ENCODE data around the gene ZNF425.

ZNF425 gene

GRCh38 chr7:149161241-149161848, 35.2 kb upstream of the ZNF425 start:
- DNase-seq (ENCODE audit: extremely low read depth, low read depth), result no peak
- no peak for TF ChIP-seq CTCF (IDR thresholded peaks at IDR 0.05; ENCODE audit: low read depth, low read length)

- TF ChIP-seq CTCF (IDR thresholded peaks at IDR 0.05; ENCODE audit: low read depth, low read length), result no peak
- no peak for DNase-seq (ENCODE audit: extremely low read depth, low read depth)
Observed at GRCh38 chr7:149156898-149157297, 30.8 kb upstream of the ZNF425 start.

- no peak for TF ChIP-seq CTCF (IDR thresholded peaks at IDR 0.05; ENCODE audit: low read depth, low read length)
- DNase-seq (ENCODE audit: extremely low read depth, low read depth), result no peak
Observed at GRCh38 chr7:149154056-149154455, 27.9 kb upstream of the ZNF425 start.

- no peak for TF ChIP-seq CTCF (IDR thresholded peaks at IDR 0.05; ENCODE audit: low read depth, low read length)
Observed at GRCh38 chr7:149153346-149153745, 27.2 kb upstream of the ZNF425 start.

GRCh38 chr7:149150981-149151380, 24.9 kb upstream of the ZNF425 start:
- DNase-seq (ENCODE audit: extremely low read depth, low read depth), result no peak
- TF ChIP-seq CTCF (IDR thresholded peaks at IDR 0.05; ENCODE audit: low read depth, low read length), result no peak

More at GRCh38 chr7:149153346-149153745, 27.2 kb upstream of the ZNF425 start:
- no peak for DNase-seq (ENCODE audit: extremely low read depth, low read depth)

- no peak for TF ChIP-seq CTCF (IDR thresholded peaks at IDR 0.05; ENCODE audit: low read depth, low read length)
- DNase-seq (ENCODE audit: extremely low read depth, low read depth), result no peak
Observed at GRCh38 chr7:149147752-149148653, 21.9 kb upstream of the ZNF425 start.

GRCh38 chr7:149147072-149147751, 21.1 kb upstream of the ZNF425 start, which contains the start of gene ZNF398:
ZNF398 (plus strand) TSS chr7:149147453; CDS start chr7:149147743, 290 bp downstream.
- DNase-seq (ENCODE audit: extremely low read depth, low read depth), result peak; percentile 45
- peak; percentile 21 for TF ChIP-seq CTCF (IDR thresholded peaks at IDR 0.05; ENCODE audit: low read depth, low read length)
